K562 (cell line): Measurements from ENCODE around the gene ERLIN1. TPM values are rescaled to one million over a fixed set of nuclear protein-coding genes. Genes with fewer than 3 reads are reported as not detected.

Experiments
- ARID1B ChIP-seq: fragments of 450-650 bp; IDR thresholded peaks from 2 replicates; pipeline ENCODE4 v1.6.1; 2016; ENCODE audit warnings: antibody characterized with exemption, mild to moderate bottlenecking, inconsistent platforms
- BRD9 ChIP-seq: fragments of 450-650 bp; IDR thresholded peaks from 2 replicates; pipeline ENCODE4 v1.6.1; 2018; ENCODE audit warnings: low read depth; ENCODE audit not compliant: partially characterized antibody
- CBFA2T2 ChIP-seq: fragments of 450-650 bp; conservative IDR thresholded peaks from 2 replicates; pipeline ENCODE4 v1.6.1; 2017; ENCODE audit warnings: mild to moderate bottlenecking
- CHD4 ChIP-seq: fragments of 200-600 bp; sonication (generic); IDR thresholded peaks from 3 replicates; pipeline ENCODE4 v1.6.1; 2012; ENCODE audit warnings: low read depth, mild to moderate bottlenecking, mixed read lengths, low read length, inconsistent platforms; ENCODE audit not compliant: insufficient read depth, insufficient replicate concordance, poor library complexity, severe bottlenecking
- KAT2B ChIP-seq: IDR thresholded peaks from one replicate; pipeline ENCODE4 v1.6.1; 2012; ENCODE audit warnings: low read depth, mild to moderate bottlenecking, control low read depth, inconsistent platforms, low read length, moderate library complexity
- KDM1A ChIP-seq, 2 experiments: fragments of 450-650 bp; IDR thresholded peaks; 2 replicates each; pipeline ENCODE4 v1.6.1; 2016; ENCODE audit warnings: mild to moderate bottlenecking in 2 of 2
- KDM4B ChIP-seq, 2 experiments: fragments of 450-650 bp in 1 of 2; sonication (generic) in 1 of 2; IDR thresholded peaks; 2 replicates each; pipeline ENCODE4 v1.6.1; 2016 to 2017; ENCODE audit warnings: borderline replicate concordance in 2 of 2, antibody characterized with exemption in 1 of 2, low read depth in 1 of 2, mild to moderate bottlenecking in 1 of 2
- KHSRP ChIP-seq: fragments of 450-650 bp; IDR thresholded peaks from 2 replicates; pipeline ENCODE4 v1.6.1; 2017
- KLF6 ChIP-seq: fragments of 250-450 bp; sonication (Bioruptor Pico); IDR thresholded peaks from 2 replicates; pipeline ENCODE4 v1.4.0; 2020; ENCODE audit warnings: mild to moderate bottlenecking, moderate library complexity, borderline replicate concordance
- NR0B1 ChIP-seq: fragments of 450-650 bp; IDR thresholded peaks from one replicate; pipeline ENCODE4 v1.6.1; 2018; ENCODE audit warnings: mild to moderate bottlenecking, moderate library complexity; ENCODE audit not compliant: partially characterized antibody
- SMARCA5 ChIP-seq: fragments of 450-650 bp; IDR thresholded peaks from 2 replicates; pipeline ENCODE4 v1.6.1; 2016
- ZBTB9 ChIP-seq: fragments of 450-650 bp; formaldehyde crosslinking; IDR thresholded peaks from 2 replicates; pipeline ENCODE4 v1.4.0; 2020; ENCODE audit warnings: mild to moderate bottlenecking, moderate library complexity
- ZNF121 ChIP-seq: sonication (generic); formaldehyde crosslinking; conservative IDR thresholded peaks from 2 replicates; pipeline ENCODE4 v1.8.0; 2022; ENCODE audit warnings: missing genetic modification reagents
- polyA plus RNA-seq, 8 experiments: library from polyadenylated mRNA; depleted of rRNA in 4 of 8; stranded (reverse) in 5 of 8; unstranded in 3 of 8; fragments of >200 nt; fragmentation: Nextera tagmentation in 2 of 8; fragmentation: Illumina TruSeq in 1 of 8; extraction: Ambion mirVana in 2 of 8; extraction: Trizol in 1 of 8; gene quantifications; 2 replicates each; pipeline versions ENCODE4 v1.2.1 to v1.2.3, GENCODE V29; 2011 to 2014; ENCODE audit warnings: inconsistent platforms in 1 of 8, missing spikeins in 1 of 8
- total RNA-seq, 7 experiments: library from RNA; depleted of rRNA in 6 of 7; stranded (reverse); fragments of >200 nt in 6 of 7; fragmentation: Illumina TruSeq in 2 of 7; extraction: Trizol in 2 of 7; gene quantifications; 2 replicates each; pipeline versions ENCODE4 v1.2.1 to v1.2.3, GENCODE V29; 2011 to 2021; ENCODE audit warnings: low replicate concordance in 1 of 7

The ERLIN1 gene
- total and polyA plus RNA-seq, 9 of the 15 experiments (the other 6 are each of a cell fraction or from before 2014, with no cell fraction given): 9.8 to 26.8 (median 15.5) TPM

- TF ChIP-seq KAT2B: no peak
- no peak for TF ChIP-seq ZBTB9
- no peak for TF ChIP-seq ZNF121 (CRISPR knock-in tag)
- no peak for TF ChIP-seq SMARCA5
- peak; percentile 25; the same call in 1 of the 2 replicates for TF ChIP-seq CBFA2T2
- no peak for TF ChIP-seq BRD9
- TF ChIP-seq KDM4B (IDR thresholded peaks at IDR 0.05; ENCODE audit: borderline replicate concordance in 2 of 2, low read depth in 1 of 2): no peak
- TF ChIP-seq NR0B1: no peak
- TF ChIP-seq KDM1A (IDR thresholded peaks at IDR 0.05): no peak
- TF ChIP-seq CHD4: no peak
- peak; percentile 62; the same call in 1 of the 2 replicates for TF ChIP-seq ARID1B
- TF ChIP-seq KLF6 (CRISPR knock-in tag): no peak
- TF ChIP-seq KHSRP: no peak
Observed at GRCh38 chr10:100129424-100129823, 56.4 kb downstream of the ERLIN1 start (continued).
